Spleen (tissue), 7 donors: ENCODE data around the gene LGR6.

Source experiments
- POLR2A ChIP-seq, 3 donors: fragments of 450-650 bp; IDR thresholded peaks; one replicate each; pipeline ENCODE4 v1.5.1; 2017; ENCODE audit warnings: antibody characterized with exemption in 3 of 3, mild to moderate bottlenecking in 1 of 3
- POLR2AphosphoS5 ChIP-seq, 3 donors: sonication (generic); formaldehyde crosslinking; IDR thresholded peaks; one replicate each; pipeline ENCODE4 v1.5.1; 2017; ENCODE audit warnings: antibody characterized with exemption in 3 of 3
- TF ChIP-seq, protein P1 (sequence below), 11 experiments: fragments of 200-600 bp in 7 of 11; fragments of 450-650 bp in 4 of 11; sonication (generic) in 4 of 11; IDR thresholded peaks in 8 of 11; conservative IDR thresholded peaks in 3 of 11; 1 replicate in 7 of 11; 2 replicates in 4 of 11; pipeline versions ENCODE4 v1.4.0 to v1.8.0; 2016 to 2021; ENCODE audit warnings: antibody characterized with exemption in 11 of 11, inconsistent platforms in 4 of 11, mild to moderate bottlenecking in 1 of 11
- donor health status: DM: no; HTN: no; CAD: no; lungs with moderate emphysema.
- donor health status: DM: no; HTN: no; CAD: no.
- donor health status: DM: no; HTN: no; CAD: no.

DNA sequence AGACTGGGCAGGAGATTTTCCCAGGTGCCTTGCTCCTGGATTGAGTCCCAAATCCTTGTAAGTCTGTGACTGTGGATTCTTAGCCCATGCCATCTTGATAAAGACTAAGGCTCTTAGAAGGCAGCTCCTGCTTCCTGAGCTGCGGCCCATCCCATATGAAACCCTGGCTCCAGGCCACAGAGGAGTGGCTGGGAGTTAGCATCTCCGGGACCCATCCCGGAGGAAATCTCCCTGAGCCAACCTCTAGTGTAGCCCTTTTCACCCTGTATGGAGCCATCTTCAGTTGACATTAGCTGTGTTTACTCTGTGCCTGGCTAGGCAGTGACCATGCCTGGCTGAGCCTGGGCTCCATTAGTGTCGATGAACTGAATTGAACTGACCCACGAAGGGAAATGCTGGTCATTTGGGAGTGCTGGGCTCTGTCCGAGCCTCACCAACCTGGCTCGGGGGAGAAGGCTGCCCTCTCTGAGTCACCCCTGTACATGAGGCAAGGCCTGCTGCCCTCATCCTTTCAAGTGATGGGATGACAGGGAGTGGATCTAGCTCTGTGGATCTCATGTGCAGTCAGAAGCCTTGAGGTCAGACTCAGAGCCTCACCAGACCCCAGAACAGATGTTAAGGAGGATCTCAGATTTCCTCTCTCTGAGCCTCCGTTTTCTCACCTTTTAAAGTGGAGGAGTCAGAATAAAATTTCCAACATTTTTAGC lies 37.5 kb downstream of the LGR6 start:
- TF ChIP-seq POLR2A (IDR thresholded peaks at IDR 0.05), result no peak
- TF ChIP-seq, protein P1, sequence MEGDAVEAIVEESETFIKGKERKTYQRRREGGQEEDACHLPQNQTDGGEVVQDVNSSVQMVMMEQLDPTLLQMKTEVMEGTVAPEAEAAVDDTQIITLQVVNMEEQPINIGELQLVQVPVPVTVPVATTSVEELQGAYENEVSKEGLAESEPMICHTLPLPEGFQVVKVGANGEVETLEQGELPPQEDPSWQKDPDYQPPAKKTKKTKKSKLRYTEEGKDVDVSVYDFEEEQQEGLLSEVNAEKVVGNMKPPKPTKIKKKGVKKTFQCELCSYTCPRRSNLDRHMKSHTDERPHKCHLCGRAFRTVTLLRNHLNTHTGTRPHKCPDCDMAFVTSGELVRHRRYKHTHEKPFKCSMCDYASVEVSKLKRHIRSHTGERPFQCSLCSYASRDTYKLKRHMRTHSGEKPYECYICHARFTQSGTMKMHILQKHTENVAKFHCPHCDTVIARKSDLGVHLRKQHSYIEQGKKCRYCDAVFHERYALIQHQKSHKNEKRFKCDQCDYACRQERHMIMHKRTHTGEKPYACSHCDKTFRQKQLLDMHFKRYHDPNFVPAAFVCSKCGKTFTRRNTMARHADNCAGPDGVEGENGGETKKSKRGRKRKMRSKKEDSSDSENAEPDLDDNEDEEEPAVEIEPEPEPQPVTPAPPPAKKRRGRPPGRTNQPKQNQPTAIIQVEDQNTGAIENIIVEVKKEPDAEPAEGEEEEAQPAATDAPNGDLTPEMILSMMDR (IDR thresholded peaks at IDR 0.05 in 8 of 11, conservative IDR thresholded peaks at IDR 0.05 in 3 of 11), result no peak
- no peak for TF ChIP-seq POLR2AphosphoS5 (IDR thresholded peaks at IDR 0.05)
